Fibroblast of skin of left quadriceps (primary cell): Measurements from ENCODE around the gene METTL25B.

Experiments
- DNase-seq, 2 experiments: peaks; one replicate each; pipeline ENCODE4 v3.0.0-alpha.2; 2013; ENCODE audit warnings: low read depth in 2 of 2

METTL25B gene

GRCh38 chr1:156726549-156727226 is 1.6 kb upstream of the METTL25B start:
- no peak for DNase-seq

DNA sequence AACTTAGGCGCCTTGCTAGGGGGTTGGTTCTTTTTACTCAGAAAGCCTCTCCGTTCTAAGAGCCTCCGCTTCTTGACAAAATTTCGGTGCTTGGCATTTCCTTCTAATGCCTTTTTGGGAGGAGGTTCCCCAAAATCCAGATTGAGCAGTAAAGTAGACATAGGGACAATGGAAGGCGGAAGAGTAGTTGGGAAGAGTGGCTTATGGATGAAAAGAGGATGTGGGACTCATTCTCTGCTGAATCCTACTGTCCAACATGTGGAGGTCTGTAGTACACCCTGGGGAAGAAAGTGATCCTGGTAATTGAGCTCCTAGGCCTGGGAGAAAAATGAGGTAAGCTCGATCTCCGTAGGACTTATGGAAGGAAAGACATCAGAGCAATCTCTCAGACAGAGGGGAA is 777 bp upstream of the METTL25B start:
- no peak for DNase-seq

DNA sequence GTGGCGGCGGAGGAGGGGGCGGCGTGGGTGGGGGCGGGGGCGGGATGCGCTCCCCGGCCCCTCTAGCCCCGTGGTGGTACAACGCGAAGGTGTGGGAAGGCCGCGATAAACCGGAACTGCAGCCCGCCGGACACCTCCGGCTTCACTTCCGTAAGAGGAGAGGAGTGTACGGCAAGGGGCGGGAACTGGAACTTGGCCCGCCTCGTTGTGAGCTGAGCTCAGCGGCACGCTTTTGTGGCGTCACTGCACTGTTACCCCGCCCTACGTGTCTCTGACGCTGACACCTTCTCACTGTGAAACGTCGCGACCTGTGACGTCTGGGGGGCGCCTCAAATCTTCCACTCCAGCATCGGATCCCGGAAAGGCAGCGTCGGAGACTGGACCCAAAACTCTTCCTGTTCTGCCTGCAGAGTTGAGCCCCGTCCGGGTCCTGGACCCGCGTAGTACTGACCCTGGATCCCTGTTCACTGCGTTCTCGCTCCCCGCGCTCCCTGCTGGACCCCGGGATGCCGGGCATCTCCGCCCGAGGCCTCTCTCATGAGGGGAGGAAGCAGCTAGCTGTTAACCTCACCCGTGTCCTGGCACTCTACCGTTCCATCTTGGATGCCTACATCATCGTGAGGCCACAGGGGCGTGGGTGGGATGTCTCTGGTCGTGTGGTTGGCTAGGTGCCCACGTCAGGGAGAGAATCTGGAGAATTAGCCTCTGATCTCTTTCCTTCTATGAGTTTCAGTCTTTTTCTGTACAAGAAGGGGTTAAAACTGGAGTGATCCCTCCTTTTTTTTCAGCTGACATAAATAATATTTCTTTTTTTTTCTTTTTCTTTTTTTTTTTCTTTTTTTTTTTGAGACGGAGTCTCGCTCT is 562 bp downstream of the METTL25B start, which contains the start of gene ISG20L2:
Gene ISG20L2 (minus strand): TSS at position 168 of the 864 bp plus-strand sequence. CDS start 1,114 bp downstream, outside the sequence.
- peak; percentile 92 to 93 for DNase-seq

DNA sequence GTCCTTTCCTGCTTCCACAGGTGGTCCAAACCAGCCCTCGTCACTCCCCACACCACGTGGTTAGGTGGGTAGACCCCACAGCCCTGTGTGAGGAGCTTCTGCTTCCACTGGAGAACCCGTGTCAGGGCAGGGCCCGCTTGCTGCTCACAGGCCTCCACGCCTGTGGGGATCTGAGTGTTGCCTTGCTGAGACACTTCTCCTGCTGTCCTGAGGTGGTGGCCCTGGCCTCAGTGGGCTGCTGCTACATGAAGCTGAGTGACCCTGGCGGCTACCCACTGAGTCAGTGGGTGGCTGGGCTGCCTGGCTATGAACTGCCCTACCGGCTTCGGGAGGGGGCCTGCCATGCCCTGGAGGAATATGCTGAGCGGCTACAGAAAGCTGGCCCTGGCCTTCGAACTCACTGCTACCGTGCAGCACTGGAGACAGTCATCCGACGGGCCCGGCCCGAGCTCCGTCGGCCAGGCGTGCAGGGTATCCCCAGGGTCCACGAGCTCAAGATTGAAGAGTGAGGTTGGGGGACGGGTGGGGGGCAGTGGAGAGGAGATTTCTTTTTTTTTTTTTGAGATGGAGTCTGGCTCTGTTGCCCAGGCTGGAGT is 5.8 kb downstream of the METTL25B start:
- no peak for DNase-seq

DNA sequence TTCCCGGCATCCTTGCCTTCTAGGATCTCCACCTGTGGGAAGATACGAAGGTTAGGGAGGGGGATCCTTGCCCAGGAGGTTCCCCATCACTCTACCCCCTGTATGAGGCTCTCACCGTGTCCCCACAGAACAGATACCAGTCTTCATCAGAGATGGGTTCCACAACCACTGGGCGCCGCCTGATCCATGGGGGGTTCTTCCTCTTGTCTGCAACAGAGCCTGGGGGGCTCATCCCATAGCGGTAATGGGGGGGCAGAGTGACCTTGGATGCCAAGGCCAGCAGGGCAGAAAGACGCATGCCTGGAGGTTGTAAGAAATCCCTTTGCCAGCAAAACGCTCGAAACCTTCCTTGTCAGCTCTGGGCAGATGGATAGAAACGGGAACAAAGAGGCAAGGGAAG is 10.1 kb downstream of the METTL25B start:
- no peak for DNase-seq

- no peak for DNase-seq
Observed at GRCh38 chr1:156738916-156739315, 10.6 kb downstream of the METTL25B start.

DNA sequence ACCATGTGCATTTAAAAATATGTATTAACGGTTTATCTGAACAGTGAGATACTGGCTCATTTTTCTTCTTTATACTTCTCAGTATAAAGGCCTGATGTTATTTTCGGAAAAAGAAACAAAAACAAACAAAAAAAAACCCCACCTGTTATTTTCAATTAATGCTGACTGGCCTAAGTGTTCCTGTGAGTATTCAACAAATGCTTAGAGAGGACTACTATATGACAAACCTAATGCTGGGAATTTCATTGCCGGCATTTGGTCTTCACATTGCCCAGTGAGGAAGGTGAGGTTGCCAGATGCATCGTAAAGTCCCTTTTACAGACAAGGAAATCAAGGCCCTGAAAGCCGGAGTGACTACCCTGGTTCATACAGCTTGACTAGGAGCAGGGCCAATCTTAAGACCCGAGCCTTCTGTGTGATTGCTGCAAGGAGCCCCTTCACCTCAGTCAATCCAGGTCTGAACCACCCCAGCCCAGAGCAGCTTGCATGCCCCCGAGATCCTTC is 12.0 kb downstream of the METTL25B start:
- no peak for DNase-seq

DNA sequence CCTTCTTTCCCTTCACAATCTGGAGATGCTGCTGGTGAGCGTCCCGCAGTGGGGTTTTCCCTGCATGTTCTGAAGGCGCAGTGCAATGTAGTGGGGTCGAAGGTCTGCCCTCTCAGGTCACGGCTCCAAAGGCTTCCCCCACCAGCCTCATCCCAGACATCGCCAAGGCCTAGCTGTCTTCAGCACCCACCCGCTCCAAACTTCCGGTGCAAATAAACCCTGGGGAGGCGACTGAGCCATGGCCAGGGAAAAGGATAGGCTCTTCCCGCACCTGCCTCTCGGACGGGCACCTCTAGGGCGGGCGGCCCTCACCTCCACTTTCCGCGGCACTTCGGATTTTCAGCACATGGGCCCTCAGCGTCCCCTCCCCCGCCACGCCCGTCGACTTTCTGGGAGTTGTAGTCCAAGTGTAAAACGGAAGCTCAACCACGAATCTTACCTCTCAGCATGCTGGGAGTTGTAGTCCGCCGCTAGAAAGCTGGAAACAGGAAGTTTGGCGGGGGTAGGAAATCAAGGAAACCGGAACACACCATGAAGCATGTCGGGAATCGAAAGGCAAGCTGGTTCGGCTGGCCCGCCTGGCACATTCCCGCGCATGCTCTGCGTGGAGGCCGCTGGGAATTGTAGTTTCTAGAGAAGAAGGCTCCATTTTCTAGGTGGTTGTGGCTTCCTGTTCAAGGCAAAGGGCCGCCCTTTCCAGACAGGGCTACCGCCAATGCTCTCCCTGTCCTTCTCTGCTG is 12.6 kb downstream of the METTL25B start, which contains the start of gene MRPL24:
Gene MRPL24 (minus strand): TSS at position 348 of the 740 bp plus-strand sequence. CDS start 2,384 bp downstream, outside the sequence.
- DNase-seq = peak; percentile 99

- DNase-seq = no peak
Observed at GRCh38 chr1:156741481-156741983, 13.3 kb downstream of the METTL25B start.

DNA sequence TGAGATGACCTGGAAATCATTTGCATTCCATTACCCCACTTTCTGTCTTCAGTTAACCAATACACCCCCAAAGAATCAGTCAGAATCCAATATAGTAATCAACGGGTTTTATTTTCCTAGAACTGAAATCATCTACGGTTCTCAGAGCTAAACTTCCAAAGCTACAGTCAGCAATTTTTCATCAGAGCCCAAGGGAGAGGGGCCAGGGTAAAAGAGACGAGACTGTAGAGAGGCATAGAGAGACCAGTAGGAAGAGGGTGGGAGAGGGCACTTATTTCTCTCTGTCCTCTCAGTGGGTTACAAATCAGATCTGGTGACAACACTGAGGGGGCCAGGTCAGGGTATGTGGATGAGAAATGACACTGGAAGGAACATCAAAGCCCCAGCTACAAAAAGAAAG is 13.7 kb downstream of the METTL25B start:
- no peak for DNase-seq

DNA sequence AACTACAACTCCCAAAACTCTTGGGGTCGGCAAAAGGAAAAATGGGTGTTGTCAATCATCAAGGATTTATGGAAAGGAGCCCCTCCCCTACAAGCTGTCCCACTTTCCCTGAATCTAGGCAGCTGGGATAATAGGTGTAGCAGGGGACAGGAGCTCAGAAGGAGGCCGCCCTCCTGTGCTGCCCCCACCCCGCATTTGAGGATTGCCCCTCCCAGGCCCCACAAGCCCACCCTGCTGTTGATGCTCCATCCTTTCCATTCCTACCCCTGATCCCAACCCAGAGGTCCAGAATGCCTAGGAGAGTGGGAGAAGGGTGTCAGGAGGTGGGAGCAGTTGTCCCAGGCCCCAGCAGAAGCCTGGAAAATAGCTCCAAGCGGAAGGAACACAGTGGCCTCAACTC is 14.5 kb downstream of the METTL25B start:
- DNase-seq = no peak

GRCh38 chr1:156743367-156744302 is 15.4 kb downstream of the METTL25B start:
- DNase-seq = no peak

DNA sequence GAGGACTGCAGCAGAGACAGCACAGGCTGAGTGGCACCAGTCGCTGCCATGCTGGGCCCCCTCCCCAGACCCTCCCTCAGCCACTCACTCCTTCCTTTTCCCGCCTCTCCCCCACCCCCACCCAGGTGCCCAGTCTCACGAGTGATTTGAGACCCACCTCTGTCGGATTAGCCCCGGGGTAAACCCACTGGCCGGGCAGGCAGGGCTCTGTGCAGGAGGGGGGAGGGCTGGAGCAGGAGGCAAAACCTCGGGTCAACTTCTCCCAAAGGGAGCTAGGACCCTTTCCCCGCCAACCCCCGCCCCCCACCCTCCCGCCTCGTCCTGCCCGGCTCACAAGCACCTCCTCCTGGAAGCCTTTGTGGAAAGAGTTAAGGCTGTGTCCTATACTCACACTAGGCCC is 16.1 kb downstream of the METTL25B start:
- DNase-seq = no peak

- no peak for DNase-seq
Observed at GRCh38 chr1:156744786-156745419, 16.6 kb downstream of the METTL25B start.

DNA sequence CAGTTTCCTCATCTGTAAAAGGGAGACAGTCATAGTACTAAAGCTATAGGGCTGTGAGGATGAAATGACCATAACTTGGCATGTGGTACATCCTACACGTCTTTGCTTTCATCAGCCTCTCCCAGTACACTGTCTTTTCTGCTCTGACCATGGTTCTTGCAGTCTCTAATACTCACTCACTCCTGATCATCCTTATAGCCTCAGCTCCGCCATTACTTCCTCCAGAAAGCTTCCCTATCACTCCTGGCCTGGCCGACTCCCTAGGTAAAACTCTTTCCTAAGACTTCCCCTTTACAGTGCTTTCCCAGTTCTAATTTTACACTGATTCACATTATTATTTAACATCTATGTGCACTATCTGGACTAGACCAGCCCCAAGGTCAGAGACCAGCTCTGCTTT is 17.6 kb downstream of the METTL25B start:
- DNase-seq = no peak

- no peak for DNase-seq
Observed at GRCh38 chr1:156746406-156746727, 18.1 kb downstream of the METTL25B start.

GRCh38 chr1:156746728-156747631 is 18.7 kb downstream of the METTL25B start:
- peak; percentile 86 for DNase-seq

GRCh38 chr1:156747742-156748669 is 19.7 kb downstream of the METTL25B start:
- no peak for DNase-seq
